ENCODE results near the gene PREB. TPM values are rescaled to one million over a fixed set of nuclear protein-coding genes. Genes with fewer than 3 reads are reported as not detected.

PREB gene
- total RNA-seq, 3 donors from 2014 or later = 51.5 to 113 (median 69.4) TPM

GRCh38 chr2:27160191-27160590 is 25.8 kb upstream of the PREB start:
- no peak for DNase-seq (ENCODE audit: low spot score in 2 of 2)
- Histone ChIP-seq H3K9me3 (no peaks in the 10 kb centered on the region), H3K27me3 (no peaks in the 10 kb centered on the region), H3K4me1 (no peaks in the 10 kb centered on the region), H3K36me3 (no peaks in the 10 kb centered on the region), H3K27ac (no peak overlapping the region), H3K4me3 (no peak overlapping the region)
- TF ChIP-seq POLR2A (IDR thresholded peaks at IDR 0.05) (no peak), CTCF (IDR thresholded peaks at IDR 0.05) (no peak)
- intact Hi-C loops (cut with DNase I; ENCODE audit: low total_unique reads) = no loop called here

DNA sequence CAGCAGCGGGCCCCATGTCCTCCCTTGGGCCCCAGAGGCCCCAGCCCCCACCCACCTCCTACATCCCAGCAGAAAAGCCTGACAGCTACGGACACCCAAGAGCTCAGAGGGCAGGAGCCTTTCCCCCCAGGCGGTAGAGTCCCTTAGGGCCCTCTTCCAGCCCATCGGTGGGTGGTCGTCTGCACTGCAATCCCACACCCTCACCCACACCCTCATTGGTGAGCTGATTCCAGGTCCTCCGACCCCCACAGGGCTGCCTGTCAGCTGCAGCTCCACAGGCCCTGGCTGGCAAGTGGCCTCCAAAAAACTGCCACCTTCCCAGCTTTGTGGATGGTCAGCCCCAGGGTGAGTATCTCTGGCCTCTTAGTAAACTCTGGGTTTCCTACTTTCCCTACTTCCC is 24.8 kb upstream of the PREB start:
- DNase-seq (ENCODE audit: low spot score in 2 of 2) = no peak
- no peak overlapping the region for H3K4me3 ChIP-seq
- no peaks in the 10 kb centered on the region for H3K4me1 ChIP-seq
- no peaks in the 10 kb centered on the region for H3K27me3 ChIP-seq
- no peaks in the 10 kb centered on the region for H3K36me3 ChIP-seq
- TF ChIP-seq POLR2A (IDR thresholded peaks at IDR 0.05) (no peak), CTCF (IDR thresholded peaks at IDR 0.05) (no peak), POLR2AphosphoS5 (IDR thresholded peaks at IDR 0.05) (no peak)
- no peaks in the 10 kb centered on the region for H3K9me3 ChIP-seq
- no peak overlapping the region for H3K27ac ChIP-seq
- intact Hi-C loops (cut with DNase I; ENCODE audit: low total_unique reads) = no loop called here

DNA sequence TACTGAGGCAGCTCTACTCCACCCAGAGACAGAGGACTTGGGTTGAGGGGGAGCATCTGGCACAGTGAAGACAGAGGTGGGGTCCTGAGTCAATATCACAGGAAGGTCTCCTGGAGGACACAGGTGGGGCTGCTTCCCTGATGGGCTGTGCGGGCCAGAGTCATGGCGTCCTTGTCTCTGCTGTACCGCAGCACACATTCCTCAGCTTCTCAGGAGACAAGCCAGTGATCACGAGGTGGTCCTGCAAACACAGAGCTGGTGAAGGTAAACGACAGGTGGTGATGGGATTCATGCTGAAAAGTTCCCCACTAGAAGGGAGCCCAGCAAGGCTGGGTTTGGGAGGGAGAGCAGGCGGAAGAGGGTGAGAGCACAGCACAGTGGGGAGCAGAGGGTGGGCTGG is 24.0 kb upstream of the PREB start:
- intact Hi-C loops (cut with DNase I; ENCODE audit: low total_unique reads) = no loop called here
- H3K4me1 ChIP-seq = no peaks in the 10 kb centered on the region
- DNase-seq (ENCODE audit: low spot score in 2 of 2) = no peak
- TF ChIP-seq CTCF (IDR thresholded peaks at IDR 0.05) (no peak), POLR2AphosphoS5 (IDR thresholded peaks at IDR 0.05) (no peak), POLR2A (IDR thresholded peaks at IDR 0.05) (no peak)
- H3K27me3 ChIP-seq = no peaks in the 10 kb centered on the region
- no peak overlapping the region for H3K4me3 ChIP-seq
- H3K36me3 ChIP-seq = no peaks in the 10 kb centered on the region
- no peaks in the 10 kb centered on the region for H3K9me3 ChIP-seq
- H3K27ac ChIP-seq = no peak overlapping the region

- TF ChIP-seq CTCF (IDR thresholded peaks at IDR 0.05) (no peak), POLR2A (IDR thresholded peaks at IDR 0.05) (no peak), POLR2AphosphoS5 (IDR thresholded peaks at IDR 0.05) (no peak)
- H3K4me1 ChIP-seq = no peaks in the 10 kb centered on the region
- H3K27me3 ChIP-seq = no peaks in the 10 kb centered on the region
- no peak overlapping the region for H3K27ac ChIP-seq
- intact Hi-C loops (cut with DNase I; ENCODE audit: low total_unique reads) = no loop called here
- DNase-seq (ENCODE audit: low spot score in 2 of 2) = no peak
- no peaks in the 10 kb centered on the region for H3K36me3 ChIP-seq
- H3K9me3 ChIP-seq = no peaks in the 10 kb centered on the region
- H3K4me3 ChIP-seq = no peak overlapping the region
These were observed 20.7 kb upstream of the PREB start for GRCh38 chr2:27155069-27155520.

- Histone ChIP-seq H3K27me3 (no peaks in the 10 kb centered on the region), H3K9me3 (no peaks in the 10 kb centered on the region), H3K36me3 (no peaks in the 10 kb centered on the region), H3K27ac (no peak overlapping the region), H3K4me1 (no peaks in the 10 kb centered on the region), H3K4me3 (no peak overlapping the region)
- TF ChIP-seq POLR2A (IDR thresholded peaks at IDR 0.05) = no peak
- no peak for TF ChIP-seq POLR2AphosphoS5 (IDR thresholded peaks at IDR 0.05)
- no peak for TF ChIP-seq CTCF (IDR thresholded peaks at IDR 0.05)
- no peak for DNase-seq (ENCODE audit: low spot score in 2 of 2)
- intact Hi-C loops (cut with DNase I; ENCODE audit: low total_unique reads) = no loop called here
These were observed 20.1 kb upstream of the PREB start for GRCh38 chr2:27154488-27154887.
